Ishikawa (cell line): ENCODE results near the gene CDKN1A.

Experiments used
- EP300 ChIP-seq: IDR thresholded peaks from 2 replicates; pipeline ENCODE4 v1.6.1; 2012; ENCODE audit warnings: borderline replicate concordance
- FOXM1 ChIP-seq: IDR thresholded peaks from 2 replicates; pipeline ENCODE4 v1.6.1; 2012; ENCODE audit warnings: low read depth, borderline replicate concordance
- RAD21 ChIP-seq: IDR thresholded peaks from 2 replicates; pipeline ENCODE4 v1.6.1; 2012; ENCODE audit warnings: low read depth
- TAF1 ChIP-seq: IDR thresholded peaks from 2 replicates; pipeline ENCODE4 v1.6.1; 2012; ENCODE audit warnings: low read depth, mild to moderate bottlenecking
- TEAD4 ChIP-seq: IDR thresholded peaks from 2 replicates; pipeline ENCODE4 v1.6.1; 2012
- ZBTB7A ChIP-seq: IDR thresholded peaks from 2 replicates; pipeline ENCODE4 v1.6.1; 2012; ENCODE audit warnings: low read depth
- TF ChIP-seq, protein P1 (sequence below): IDR thresholded peaks from 2 replicates; pipeline ENCODE4 v1.6.1; 2012; ENCODE audit warnings: low read depth, mild to moderate bottlenecking
- TF ChIP-seq, protein P2 (sequence below): IDR thresholded peaks from 2 replicates; pipeline ENCODE4 v1.6.1; 2012

DNA sequence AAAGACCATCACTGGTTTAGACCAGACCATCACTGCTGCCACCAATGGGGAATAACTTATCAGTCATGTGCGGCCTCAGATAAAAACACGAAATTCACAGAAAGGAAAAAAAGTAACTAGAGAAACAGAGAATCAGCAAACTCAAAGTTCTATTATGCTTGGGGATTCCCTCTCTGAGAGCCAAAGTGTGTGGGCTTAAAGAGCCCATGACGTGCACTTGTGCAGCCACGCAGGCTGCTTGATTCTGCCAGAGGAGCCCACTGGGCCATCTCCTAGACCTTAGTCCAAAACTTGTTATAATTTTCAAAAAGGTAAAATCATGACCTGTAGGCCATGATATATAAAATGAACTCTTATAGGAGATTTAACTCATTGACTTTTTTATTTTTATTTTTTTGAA is 34.3 kb downstream of the CDKN1A start:
- TF ChIP-seq, protein P1, sequence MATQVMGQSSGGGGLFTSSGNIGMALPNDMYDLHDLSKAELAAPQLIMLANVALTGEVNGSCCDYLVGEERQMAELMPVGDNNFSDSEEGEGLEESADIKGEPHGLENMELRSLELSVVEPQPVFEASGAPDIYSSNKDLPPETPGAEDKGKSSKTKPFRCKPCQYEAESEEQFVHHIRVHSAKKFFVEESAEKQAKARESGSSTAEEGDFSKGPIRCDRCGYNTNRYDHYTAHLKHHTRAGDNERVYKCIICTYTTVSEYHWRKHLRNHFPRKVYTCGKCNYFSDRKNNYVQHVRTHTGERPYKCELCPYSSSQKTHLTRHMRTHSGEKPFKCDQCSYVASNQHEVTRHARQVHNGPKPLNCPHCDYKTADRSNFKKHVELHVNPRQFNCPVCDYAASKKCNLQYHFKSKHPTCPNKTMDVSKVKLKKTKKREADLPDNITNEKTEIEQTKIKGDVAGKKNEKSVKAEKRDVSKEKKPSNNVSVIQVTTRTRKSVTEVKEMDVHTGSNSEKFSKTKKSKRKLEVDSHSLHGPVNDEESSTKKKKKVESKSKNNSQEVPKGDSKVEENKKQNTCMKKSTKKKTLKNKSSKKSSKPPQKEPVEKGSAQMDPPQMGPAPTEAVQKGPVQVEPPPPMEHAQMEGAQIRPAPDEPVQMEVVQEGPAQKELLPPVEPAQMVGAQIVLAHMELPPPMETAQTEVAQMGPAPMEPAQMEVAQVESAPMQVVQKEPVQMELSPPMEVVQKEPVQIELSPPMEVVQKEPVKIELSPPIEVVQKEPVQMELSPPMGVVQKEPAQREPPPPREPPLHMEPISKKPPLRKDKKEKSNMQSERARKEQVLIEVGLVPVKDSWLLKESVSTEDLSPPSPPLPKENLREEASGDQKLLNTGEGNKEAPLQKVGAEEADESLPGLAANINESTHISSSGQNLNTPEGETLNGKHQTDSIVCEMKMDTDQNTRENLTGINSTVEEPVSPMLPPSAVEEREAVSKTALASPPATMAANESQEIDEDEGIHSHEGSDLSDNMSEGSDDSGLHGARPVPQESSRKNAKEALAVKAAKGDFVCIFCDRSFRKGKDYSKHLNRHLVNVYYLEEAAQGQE = no peak
- TF ChIP-seq ZBTB7A (no peak), TEAD4 (no peak), RAD21 (no peak), EP300 (no peak), FOXM1 (no peak), TAF1 (no peak)
- TF ChIP-seq, protein P2, sequence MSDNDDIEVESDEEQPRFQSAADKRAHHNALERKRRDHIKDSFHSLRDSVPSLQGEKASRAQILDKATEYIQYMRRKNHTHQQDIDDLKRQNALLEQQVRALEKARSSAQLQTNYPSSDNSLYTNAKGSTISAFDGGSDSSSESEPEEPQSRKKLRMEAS = no peak
